Peyer's patch (tissue), 4 donors: Measurements from ENCODE around the gene PM20D1. TPM values are rescaled to one million over a fixed set of nuclear protein-coding genes. Genes with fewer than 3 reads are reported as not detected.

Experiments used
- DNase-seq, 3 donors: peaks; one replicate each; pipeline ENCODE4 v3.0.0-alpha.2; 2017 to 2019
- H3K27ac ChIP-seq, 4 donors: fragments of 200-600 bp; sonication (generic); one replicate each; pipeline ENCODE4 v1.5.1; 2016 to 2019
- H3K27me3 ChIP-seq, 2 donors: fragments of 200-600 bp; sonication (generic); one replicate each; pipeline ENCODE4 v1.5.1; 2019
- H3K36me3 ChIP-seq, 3 donors: fragments of 200-600 bp; sonication (generic); one replicate each; pipeline ENCODE4 v1.5.1; 2016 to 2019
- H3K4me1 ChIP-seq, 4 donors: fragments of 200-600 bp; sonication (generic); one replicate each; pipeline ENCODE4 v1.5.1; 2016 to 2019
- H3K4me3 ChIP-seq, 4 donors: fragments of 200-600 bp; sonication (generic); 1 replicate in 3 of 4; 2 replicates in 1 of 4; pipeline ENCODE4 v1.5.1; 2016 to 2019; ENCODE audit warnings: mild to moderate bottlenecking in 1 of 4
- H3K9me3 ChIP-seq, 4 donors: fragments of 200-600 bp; sonication (generic); one replicate each; pipeline ENCODE4 v1.5.1; 2016 to 2019; ENCODE audit warnings: mild to moderate bottlenecking in 1 of 4
- POLR2A ChIP-seq, 2 donors: fragments of 450-650 bp; IDR thresholded peaks; one replicate each; pipeline ENCODE4 v1.5.1; 2017; ENCODE audit warnings: antibody characterized with exemption in 2 of 2, mild to moderate bottlenecking in 2 of 2, moderate library complexity in 2 of 2
- total RNA-seq, 4 donors: library from RNA; depleted of rRNA; stranded (reverse); fragments of >200 nt; gene quantifications; one replicate each; pipeline ENCODE4 v1.1.0, GENCODE V29; 2016
- TF ChIP-seq, protein P1 (sequence below), 6 experiments: fragments of 450-650 bp in 4 of 6; fragments of 200-600 bp in 2 of 6; sonication (generic) in 1 of 6; IDR thresholded peaks; one replicate each; pipeline ENCODE4 v1.5.1; 2017 to 2019; ENCODE audit warnings: antibody characterized with exemption in 6 of 6, mild to moderate bottlenecking in 3 of 6, moderate library complexity in 1 of 6

PM20D1 gene
- total RNA-seq, 4 donors from 2014 or later: not detected

DNA sequence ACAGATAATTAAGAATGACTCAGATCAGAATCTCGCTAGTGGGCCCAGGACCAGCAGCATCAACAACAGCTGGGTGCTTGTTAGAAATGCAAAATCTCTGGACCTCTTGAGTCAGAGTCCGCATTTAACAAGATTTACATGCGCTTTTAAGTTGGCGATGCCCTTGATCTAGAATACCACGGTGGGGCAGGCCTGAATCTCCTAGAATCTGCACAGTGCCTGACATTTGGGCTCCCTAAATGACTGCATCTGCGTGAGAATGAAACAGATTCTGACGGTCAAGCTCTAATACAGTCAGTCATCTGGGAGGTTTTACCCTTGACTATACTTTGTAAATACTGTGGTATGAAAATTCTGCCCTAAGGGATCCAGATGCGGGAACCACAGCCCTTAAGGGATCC is 57.5 kb downstream of the PM20D1 start:
- Histone ChIP-seq H3K4me1 (no peaks in the 10 kb centered on the region), H3K9me3 (no peaks in the 10 kb centered on the region), H3K27ac (no peak overlapping the region), H3K36me3 (peaks cover 0 to 10% (median 0%) of the 10 kb centered on the region in 3 donors), H3K4me3 (no peak overlapping the region), H3K27me3 (no peaks in the 10 kb centered on the region)
- no peak for DNase-seq
- TF ChIP-seq, protein P1, sequence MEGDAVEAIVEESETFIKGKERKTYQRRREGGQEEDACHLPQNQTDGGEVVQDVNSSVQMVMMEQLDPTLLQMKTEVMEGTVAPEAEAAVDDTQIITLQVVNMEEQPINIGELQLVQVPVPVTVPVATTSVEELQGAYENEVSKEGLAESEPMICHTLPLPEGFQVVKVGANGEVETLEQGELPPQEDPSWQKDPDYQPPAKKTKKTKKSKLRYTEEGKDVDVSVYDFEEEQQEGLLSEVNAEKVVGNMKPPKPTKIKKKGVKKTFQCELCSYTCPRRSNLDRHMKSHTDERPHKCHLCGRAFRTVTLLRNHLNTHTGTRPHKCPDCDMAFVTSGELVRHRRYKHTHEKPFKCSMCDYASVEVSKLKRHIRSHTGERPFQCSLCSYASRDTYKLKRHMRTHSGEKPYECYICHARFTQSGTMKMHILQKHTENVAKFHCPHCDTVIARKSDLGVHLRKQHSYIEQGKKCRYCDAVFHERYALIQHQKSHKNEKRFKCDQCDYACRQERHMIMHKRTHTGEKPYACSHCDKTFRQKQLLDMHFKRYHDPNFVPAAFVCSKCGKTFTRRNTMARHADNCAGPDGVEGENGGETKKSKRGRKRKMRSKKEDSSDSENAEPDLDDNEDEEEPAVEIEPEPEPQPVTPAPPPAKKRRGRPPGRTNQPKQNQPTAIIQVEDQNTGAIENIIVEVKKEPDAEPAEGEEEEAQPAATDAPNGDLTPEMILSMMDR (IDR thresholded peaks at IDR 0.05): no peak
- TF ChIP-seq POLR2A (IDR thresholded peaks at IDR 0.05): no peak

DNA sequence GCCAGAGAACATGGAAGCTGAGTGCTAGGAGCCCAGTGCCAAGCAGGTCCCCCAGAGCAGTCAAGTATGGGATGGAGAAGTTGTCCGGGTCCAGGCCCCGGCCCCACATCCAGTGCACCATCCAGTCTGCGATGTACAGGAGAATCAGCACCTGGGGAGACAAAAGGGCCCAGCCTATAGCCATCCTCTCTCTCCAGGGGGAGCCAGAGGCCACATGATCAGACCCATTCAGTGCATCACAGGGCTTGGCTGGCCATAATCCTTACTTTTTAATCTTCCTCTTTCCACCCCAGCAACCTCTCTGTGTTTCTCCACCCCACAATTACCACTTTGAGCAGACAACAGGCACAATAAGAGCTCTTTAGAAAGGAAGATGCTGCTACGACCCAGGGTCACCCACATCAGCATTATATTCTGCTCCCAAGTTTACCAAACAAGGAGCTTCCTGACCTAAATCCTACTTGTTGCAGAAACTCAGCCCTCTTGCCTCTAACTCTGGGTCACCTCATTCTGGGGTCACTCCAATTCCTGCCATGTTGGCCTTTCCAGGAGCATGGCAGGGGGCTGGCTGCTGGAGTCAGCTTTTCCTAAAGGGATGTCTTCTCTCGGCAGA is 58.3 kb downstream of the PM20D1 start:
- no peak for TF ChIP-seq POLR2A (IDR thresholded peaks at IDR 0.05)
- TF ChIP-seq, protein P1 (IDR thresholded peaks at IDR 0.05): peak; percentile 37 to 80 (median 68)
- Histone ChIP-seq H3K4me3 (no peak overlapping the region), H3K9me3 (no peaks in the 10 kb centered on the region), H3K27me3 (no peaks in the 10 kb centered on the region), H3K36me3 (peaks cover 0 to 4% (median 0%) of the 10 kb centered on the region in 3 donors), H3K4me1 (no peaks in the 10 kb centered on the region), H3K27ac (no peak overlapping the region)
- peak; percentile 63 to 86 (median 63) for DNase-seq

DNA sequence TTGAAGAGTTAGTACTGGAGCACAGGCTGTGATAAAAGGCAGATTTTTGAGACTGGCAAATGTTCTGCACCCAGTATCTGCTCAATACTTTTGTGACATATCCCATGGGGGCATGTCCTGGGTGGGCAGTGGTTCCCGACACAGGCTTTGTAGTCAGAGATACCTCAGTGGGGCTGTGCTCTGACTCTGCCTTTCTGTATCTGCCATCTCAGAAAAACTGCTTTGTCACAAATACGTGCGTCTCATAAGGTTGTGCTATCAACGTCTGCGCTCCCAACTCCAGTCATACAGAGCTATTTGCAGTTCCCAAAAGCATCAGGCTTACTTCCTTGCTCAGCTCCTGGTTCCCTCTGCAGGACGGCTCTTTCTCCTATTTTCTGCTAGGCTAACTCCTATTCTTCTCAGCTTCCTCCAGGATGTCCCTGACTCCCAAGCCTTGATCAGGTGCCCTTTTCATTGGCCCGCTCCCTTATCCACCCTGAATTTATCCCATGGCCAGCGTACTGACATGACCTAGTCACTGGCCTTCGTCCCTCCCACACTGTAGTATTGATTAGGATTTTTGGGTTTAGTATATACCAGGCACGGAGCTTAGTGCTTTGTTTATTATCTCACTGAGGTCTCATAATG is 62.5 kb downstream of the PM20D1 start:
- Histone ChIP-seq H3K4me3 (no peak overlapping the region), H3K27me3 (no peaks in the 10 kb centered on the region), H3K36me3 (no peaks in the 10 kb centered on the region), H3K4me1 (no peaks in the 10 kb centered on the region), H3K27ac (no peak overlapping the region), H3K9me3 (no peaks in the 10 kb centered on the region)
- TF ChIP-seq POLR2A (IDR thresholded peaks at IDR 0.05): no peak
- TF ChIP-seq, protein P1 (IDR thresholded peaks at IDR 0.05): no peak
- no peak for DNase-seq

DNA sequence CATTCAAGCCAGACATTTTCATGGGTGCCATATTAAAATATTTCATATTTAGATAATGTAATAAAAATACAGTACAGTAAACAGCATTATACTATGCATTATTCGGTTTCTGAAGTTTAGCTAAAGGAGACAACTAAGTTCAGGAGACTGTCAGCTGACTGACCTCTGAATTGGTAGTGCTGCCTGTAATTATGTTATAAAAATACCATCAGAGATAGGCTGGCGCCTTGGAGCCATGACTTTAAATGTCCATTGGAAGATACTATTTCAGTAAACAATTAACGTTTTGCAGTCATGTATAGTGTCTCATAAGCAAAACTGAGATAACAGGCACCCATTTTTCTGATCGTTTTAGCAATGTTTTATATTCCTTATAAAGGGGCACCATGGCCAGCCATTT is 63.3 kb downstream of the PM20D1 start:
- Histone ChIP-seq H3K4me1 (no peaks in the 10 kb centered on the region), H3K27ac (no peak overlapping the region), H3K4me3 (no peak overlapping the region), H3K9me3 (no peaks in the 10 kb centered on the region), H3K27me3 (no peaks in the 10 kb centered on the region), H3K36me3 (no peaks in the 10 kb centered on the region)
- DNase-seq: no peak
- TF ChIP-seq, protein P1 (IDR thresholded peaks at IDR 0.05): no peak
- TF ChIP-seq POLR2A (IDR thresholded peaks at IDR 0.05): no peak

DNA sequence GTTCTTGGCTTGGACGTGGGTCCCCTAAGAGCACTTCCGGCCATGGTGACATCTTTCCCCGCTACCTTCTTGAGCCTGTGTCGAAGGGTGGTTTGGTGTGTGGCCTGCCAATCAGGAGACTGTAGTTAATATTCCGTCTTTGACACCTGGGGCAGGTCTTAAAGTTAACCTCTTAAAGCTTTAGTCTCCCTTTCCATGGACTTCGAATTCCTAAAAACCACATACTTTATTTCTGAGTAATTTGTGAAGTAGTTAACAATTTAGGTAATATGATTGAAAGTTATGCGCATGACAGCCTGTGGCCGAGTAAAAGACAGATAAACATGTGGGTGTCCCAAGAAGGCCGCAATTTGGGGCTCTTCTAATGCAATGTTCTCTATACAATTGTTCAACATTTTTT is 64.5 kb downstream of the PM20D1 start:
- no peak for TF ChIP-seq POLR2A (IDR thresholded peaks at IDR 0.05)
- TF ChIP-seq, protein P1 (IDR thresholded peaks at IDR 0.05): no peak
- no peaks in the 10 kb centered on the region for H3K36me3 ChIP-seq
- H3K27me3 ChIP-seq: no peaks in the 10 kb centered on the region
- H3K4me1 ChIP-seq: no peaks in the 10 kb centered on the region
- DNase-seq: no peak
- no peak overlapping the region for H3K4me3 ChIP-seq
- no peak overlapping the region for H3K27ac ChIP-seq
- no peaks in the 10 kb centered on the region for H3K9me3 ChIP-seq
